BJ (cell line): Measurements from ENCODE around the gene TAOK2. TPM values are rescaled to one million over a fixed set of nuclear protein-coding genes. Genes with fewer than 3 reads are reported as not detected.

ENCODE experiments used
- CTCF ChIA-PET: fragments of 350-600 bp; formaldehyde crosslinking; extraction: SDS; loops from one replicate; lab custom pipeline; 2021; ENCODE audit warnings: antibody characterized with exemption, inconsistent platforms; lab: Yijun Ruan, JAX
- POLR2A ChIA-PET: fragments of 300-600 bp; sonication (Branson Sonifier 250); formaldehyde crosslinking; extraction: SDS; loops from one replicate; lab custom pipeline; 2021; ENCODE audit warnings: antibody characterized with exemption; lab: Charles Lee
- DNase-seq: peaks from one replicate; pipeline ENCODE4 v3.0.0-alpha.2; 2011; ENCODE audit warnings: low read depth
- H3K27me3 ChIP-seq: 2 replicates; pipeline ENCODE4 v1.6.0; 2011; ENCODE audit warnings: low read length; ENCODE audit not compliant: control insufficient read depth, insufficient read depth
- H3K36me3 ChIP-seq: 2 replicates; pipeline ENCODE4 v1.5.1; 2011; ENCODE audit warnings: low read length; ENCODE audit not compliant: control insufficient read depth, insufficient read depth
- H3K4me3 ChIP-seq: 2 replicates; pipeline ENCODE4 v1.5.1; 2011; ENCODE audit warnings: low read depth, mild to moderate bottlenecking, control low read depth, low read length
- CTCF ChIP-seq: IDR thresholded peaks from 2 replicates; pipeline ENCODE4 v1.5.1; 2011; ENCODE audit warnings: low read depth, mild to moderate bottlenecking, control low read depth, inconsistent platforms, low read length, moderate library complexity; ENCODE audit not compliant: insufficient read depth
- polyA plus RNA-seq: library from polyadenylated mRNA; depleted of rRNA; stranded (reverse); fragments of >200 nt; gene quantifications from 2 replicates; pipeline ENCODE4 v1.2.3, GENCODE V29; 2011

Gene TAOK2
- polyA plus RNA-seq, 1 experiment: 24.3 TPM

GRCh38 chr16:29985271-29985811 lies 11.7 kb downstream of the TAOK2 start:
- Histone ChIP-seq H3K27me3 (no peaks in the 10 kb centered on the region), H3K4me3 (no peak overlapping the region), H3K36me3 (peaks cover 68% of the 10 kb centered on the region)
- no peak for DNase-seq
- ChIA-PET POLR2A (no interaction called here), CTCF (interaction anchor here (0.9 kb wide), 1 partner anchor 19 kb away, joined by 3 read pairs; no protein-coding TSS in a partner anchor)
- no peak for TF ChIP-seq CTCF

GRCh38 chr16:29986231-29986630 lies 12.6 kb downstream of the TAOK2 start:
- ChIA-PET POLR2A (no interaction called here), CTCF (interaction anchor here (0.9 to 1.1 kb wide), 2 partner anchors 19 to 138 kb away, joined by 3 read pairs; no protein-coding TSS in a partner anchor)
- H3K4me3 ChIP-seq: no peak overlapping the region
- no peak for TF ChIP-seq CTCF
- no peak for DNase-seq
- H3K36me3 ChIP-seq: peaks cover 72% of the 10 kb centered on the region
- no peaks in the 10 kb centered on the region for H3K27me3 ChIP-seq

GRCh38 chr16:29986931-29987330 lies 13.3 kb downstream of the TAOK2 start:
- DNase-seq: no peak
- Histone ChIP-seq H3K36me3 (peaks cover 69% of the 10 kb centered on the region), H3K27me3 (no peaks in the 10 kb centered on the region), H3K4me3 (no peak overlapping the region)
- ChIA-PET POLR2A (no interaction called here), CTCF (interaction anchor here (1.1 to 1.4 kb wide), 2 partner anchors 11 to 139 kb away, joined by 3 to 4 read pairs; no protein-coding TSS in a partner anchor)
- no peak for TF ChIP-seq CTCF

- DNase-seq: no peak
- no peak for TF ChIP-seq CTCF
- Histone ChIP-seq H3K4me3 (no peak overlapping the region), H3K27me3 (no peaks in the 10 kb centered on the region), H3K36me3 (peaks cover 70% of the 10 kb centered on the region)
- ChIA-PET POLR2A (no interaction called here), CTCF (interaction anchor here (1.1 to 1.4 kb wide), 2 partner anchors 12 to 139 kb away, joined by 3 to 4 read pairs; no protein-coding TSS in a partner anchor)
Measured at GRCh38 chr16:29987371-29988085, 13.9 kb downstream of the TAOK2 start.

- DNase-seq: no peak
- ChIA-PET CTCF (interaction anchor here (1.7 kb wide), 1 partner anchor 17 kb away, joined by 3 read pairs; no protein-coding TSS in a partner anchor), POLR2A (no interaction called here)
- H3K4me3 ChIP-seq: no peak overlapping the region
- H3K27me3 ChIP-seq: no peaks in the 10 kb centered on the region
- no peak for TF ChIP-seq CTCF
- H3K36me3 ChIP-seq: peaks cover 65% of the 10 kb centered on the region
Measured at GRCh38 chr16:29988346-29989075, 14.8 kb downstream of the TAOK2 start.
